ENCODE data around the gene RPL10A. TPM values are rescaled to one million over a fixed set of nuclear protein-coding genes. Genes with fewer than 3 reads are reported as not detected.

The RPL10A gene
- total and polyA plus RNA-seq, 2 of the 8 experiments (the other 6 are each of a cell fraction or from before 2014, with no cell fraction given): 1,893 to 2,948 TPM

- Histone ChIP-seq H3K79me2 (ENCODE audit: control insufficient read depth in 1 of 2, insufficient read depth in 2 of 2, low read length in 2 of 2) (peaks cover 14 to 30% of the 10 kb centered on the region in 2 experiments), H3K36me3 (ENCODE audit: control insufficient read depth in 2 of 4, insufficient read depth in 4 of 4, low read length in 3 of 4) (peaks cover 24 to 54% (median 30%) of the 10 kb centered on the region in 4 experiments), H3K27me3 (replicated peaks in 1 of 4; ENCODE audit: control insufficient read depth in 3 of 4, extremely low read depth in 1 of 4, insufficient read depth in 3 of 4, low read length in 3 of 4) (no peaks in the 10 kb centered on the region; a peak in 1 of 7 replicates), H3K18ac (ENCODE audit: extremely low read depth, low read length) (no peak overlapping the region), H3K9ac (replicated peaks in 1 of 4; ENCODE audit: extremely low read depth in 1 of 4, low read depth in 3 of 4, low read length in 3 of 4) (no peak overlapping the region), H3K4me2 (ENCODE audit: insufficient read depth in 1 of 2, low read depth in 2 of 2, low read length in 2 of 2) (peak overlapping the region; percentile 22 to 99; a peak in 3 of 4 replicates), H3K56ac (replicated peaks; ENCODE audit: insufficient read length, low read depth, low read length) (no peak overlapping the region), H4K91ac (replicated peaks; ENCODE audit: insufficient read length, low read length) (no peak overlapping the region), H4K5ac (ENCODE audit: insufficient read length, low read depth, low read length) (no peak overlapping the region), H3K27ac (ENCODE audit: low read depth, low read length) (no peak overlapping the region), H3K14ac (ENCODE audit: insufficient read length) (no peak overlapping the region), H2BK5ac (ENCODE audit: low read depth, low read length) (no peak overlapping the region), H3K23ac (ENCODE audit: insufficient read length) (no peak overlapping the region), H3K4me1 (replicated peaks in 1 of 4; ENCODE audit: control insufficient read depth in 3 of 4, insufficient read depth in 4 of 4, low read length in 3 of 4) (peaks cover 0 to 8% (median 5%) of the 10 kb centered on the region in 4 experiments; a peak in 6 of 7 replicates), H2BK15ac (ENCODE audit: low read length) (no peak overlapping the region), H4K8ac (ENCODE audit: extremely low read depth, insufficient read depth, low read length) (no peak overlapping the region), H2BK120ac (replicated peaks; ENCODE audit: low read depth, low read length) (no peak overlapping the region), H3K9me3 (ENCODE audit: insufficient read depth in 2 of 2, low read depth in 1 of 2, low read length in 1 of 2) (no peaks in the 10 kb centered on the region; a peak in 1 of 4 replicates), H3K4me3 (ENCODE audit: extremely low read depth in 1 of 4, insufficient read depth in 2 of 4, low read depth in 3 of 4, low read length in 4 of 4) (no peak overlapping the region; a peak in 1 of 8 replicates), H3K4ac (replicated peaks; ENCODE audit: insufficient read length, low read depth, low read length) (no peak overlapping the region), H2BK12ac (ENCODE audit: low read depth, low read length) (no peak overlapping the region), H2BK20ac (ENCODE audit: low read length) (no peak overlapping the region), H3K79me1 (ENCODE audit: low read depth, low read length) (peaks cover 4% of the 10 kb centered on the region; the same call in 1 of the 2 replicates), H2AK5ac (ENCODE audit: low read depth, low read length) (no peak overlapping the region), H2AFZ (ENCODE audit: low read length) (no peak overlapping the region), H4K20me1 (replicated peaks in 1 of 2; ENCODE audit: control insufficient read depth in 1 of 2, insufficient read depth in 2 of 2, low read length in 2 of 2) (peaks cover 32 to 33% of the 10 kb centered on the region in 2 experiments), H3K23me2 (ENCODE audit: low read depth, low read length) (peaks cover 13% of the 10 kb centered on the region)
- no peak for FAIRE-seq
- ChIA-PET CTCF (ENCODE audit: partially characterized antibody) (interaction anchor here (0.6 to 2.7 kb wide), 9 partner anchors 10 to 285 kb away, joined by 3 to 16 read pairs (median 5); partner anchors contain the start of gene TEAD3), POLR2A (ENCODE audit: partially characterized antibody) (interaction anchor here (0.7 to 30.9 kb wide), 22 partner anchors 9 to 268 kb away, joined by 3 to 1319 read pairs (median 4); partner anchors contain the start of genes DEF6, FANCE, PPARD and TEAD3)
- peak; percentile 79 for TF ChIP-seq POLR2AphosphoS5 (IDR thresholded peaks at IDR 0.05; ENCODE audit: low read depth, low read length)
- TF ChIP-seq SIRT6 (IDR thresholded peaks at IDR 0.05; ENCODE audit: low read length): no peak
- DNase-seq (ENCODE audit: low read depth in 1 of 2, low spot score in 2 of 2): no peak
- 92% methylated on average over 8 of the region's 8 CpGs; no CpG with 5 or more reads in 1 of the 2 experiments for whole genome bisulfite sequencing, 2 experiments (ENCODE audit: extremely low coverage in 1 of 2, insufficient coverage in 1 of 2, insufficient read length in 1 of 2, insufficient replicate concordance in 2 of 2, low coverage in 1 of 2, low lambda C conversion rate in 2 of 2, missing lambda C conversion rate in 1 of 2)
Measured at GRCh38 chr6:35471836-35472345, 3.7 kb downstream of the RPL10A start.

Data from H1 (cell line).